SK-N-MC (cell line): Measurements from ENCODE around the gene FGFBP3.
A peak's percentile ranks its signal among the peaks of the same experiment; 100 is the strongest.

Experiments
- DNase-seq: peaks from one replicate; pipeline ENCODE4 v3.0.0-alpha.2; 2011; ENCODE audit warnings: low read depth, low spot score
- H3K27ac ChIP-seq: fragments of 200-600 bp; sonication (generic); 2 replicates; pipeline ENCODE4 v1.5.1; 2016; ENCODE audit warnings: mixed run types
- H3K36me3 ChIP-seq: fragments of 200-600 bp; sonication (generic); 2 replicates; pipeline ENCODE4 v1.6.1; 2017; ENCODE audit warnings: antibody characterized with exemption, low read length, mixed read lengths; ENCODE audit not compliant: insufficient read depth
- H3K4me3 ChIP-seq: fragments of 200-600 bp; sonication (generic); 2 replicates; pipeline ENCODE4 v1.5.1; 2016
- H3K9ac ChIP-seq: fragments of 200-600 bp; sonication (generic); 2 replicates; pipeline ENCODE4 v1.8.0; 2017; ENCODE audit warnings: mixed run types, mixed read lengths; ENCODE audit not compliant: insufficient read length
- H3K9me3 ChIP-seq: fragments of 200-600 bp; sonication (generic); 2 replicates; pipeline ENCODE4 v1.6.1; 2017; ENCODE audit warnings: low read depth, mild to moderate bottlenecking, antibody characterized with exemption, low read length, moderate library complexity, mixed read lengths
- EZH2 ChIP-seq: fragments of 200-600 bp; sonication (generic); IDR thresholded peaks from one replicate; pipeline ENCODE4 v1.6.1; 2017; ENCODE audit warnings: antibody characterized with exemption
- FOXP2 ChIP-seq: optimal IDR thresholded peaks from 2 replicates; pipeline ENCODE3; 2011; ENCODE audit warnings: mild to moderate bottlenecking, moderate library complexity; ENCODE audit not compliant: insufficient read depth; ENCODE audit errors: extremely low read length, control extremely low read depth
- POLR2AphosphoS5 ChIP-seq: IDR thresholded peaks from 2 replicates; pipeline ENCODE4 v1.6.1; 2012; ENCODE audit warnings: mild to moderate bottlenecking, low read depth, low read length, borderline replicate concordance

Gene FGFBP3

DNA sequence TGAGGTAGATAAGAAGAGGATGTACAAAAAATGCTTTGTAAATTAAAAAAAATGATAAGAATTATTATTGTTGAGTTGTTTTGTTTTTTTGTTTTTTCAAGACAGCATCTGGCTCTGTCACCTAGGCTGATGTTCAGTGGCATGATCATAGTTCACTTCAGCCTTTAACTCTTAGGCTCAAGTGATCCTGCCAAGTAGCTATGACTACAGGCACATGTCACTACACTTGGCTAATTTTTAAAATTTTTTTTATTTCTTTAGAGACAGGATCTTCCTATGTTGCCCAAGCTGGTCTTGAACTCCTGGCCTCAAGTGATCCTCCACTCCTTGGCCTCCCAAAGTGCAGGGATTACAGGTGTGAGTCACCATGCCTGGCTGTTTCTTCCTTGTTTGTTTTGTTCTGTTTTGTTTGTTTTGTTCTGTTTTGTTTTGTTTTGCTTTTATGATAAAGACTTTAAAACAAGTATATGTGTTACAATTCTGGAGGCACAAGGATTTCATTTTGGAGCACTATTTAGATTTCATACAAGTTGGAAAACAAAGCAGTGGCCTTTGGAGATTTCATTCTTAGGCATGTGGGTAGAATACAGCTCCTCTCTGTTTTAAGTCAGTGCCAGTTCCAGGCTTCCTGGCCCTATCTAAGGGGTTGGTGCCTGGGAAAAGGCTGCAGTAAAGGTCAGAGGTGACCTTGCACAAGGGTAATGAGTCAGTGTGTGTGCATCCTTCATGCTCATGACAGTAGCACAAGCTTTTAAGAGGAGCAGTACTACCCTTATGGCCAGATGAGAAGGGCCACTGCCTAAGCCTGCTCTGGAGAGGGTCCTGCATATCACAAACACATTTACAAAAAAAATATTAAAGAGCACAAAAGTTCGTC lies 17.9 kb downstream of the FGFBP3 start:
- TF ChIP-seq FOXP2 (no peak), EZH2 (no peak), POLR2AphosphoS5 (no peak)
- Histone ChIP-seq H3K4me3 (no peak overlapping the region), H3K27ac (no peak overlapping the region), H3K9me3 (no peaks in the 10 kb centered on the region), H3K9ac (no peak overlapping the region), H3K36me3 (no peaks in the 10 kb centered on the region)
- DNase-seq = no peak

DNA sequence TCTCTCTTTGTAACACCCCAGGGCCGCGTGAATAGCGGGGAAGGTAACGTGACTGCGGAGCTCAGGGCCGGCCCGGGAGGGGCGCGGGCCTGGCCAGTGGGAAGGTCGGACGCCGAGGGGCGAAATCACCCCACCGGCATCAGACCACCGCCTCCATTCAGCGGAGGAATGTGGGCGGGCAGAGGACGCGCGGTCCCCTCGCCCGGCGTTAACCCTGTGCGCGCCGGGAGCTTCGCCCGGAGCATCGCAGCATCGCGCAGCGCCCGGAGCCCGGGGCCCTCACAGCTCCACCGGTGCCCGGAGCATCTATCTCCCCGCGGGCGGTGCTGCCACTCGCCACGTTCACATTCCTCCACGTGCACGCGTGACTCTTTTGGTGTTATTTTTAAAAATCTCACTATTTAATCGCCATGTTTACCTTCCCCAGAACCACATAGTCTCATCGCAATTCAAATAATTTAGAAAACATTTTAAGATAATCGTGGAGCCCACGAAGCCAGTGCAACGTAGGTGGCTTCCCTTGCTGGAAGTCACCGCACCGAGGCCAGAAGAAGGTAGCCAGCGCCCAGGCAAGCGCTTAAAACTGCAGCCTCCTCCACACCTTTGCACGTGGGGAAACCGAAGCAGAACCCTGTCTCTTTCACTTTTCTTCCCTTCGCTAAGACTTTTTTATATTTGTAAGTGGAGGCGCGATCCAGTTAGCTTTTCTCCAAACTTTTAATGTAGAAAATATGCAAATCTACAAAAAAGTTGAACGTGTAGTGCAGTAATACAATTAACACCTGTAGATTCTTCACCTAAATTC lies 21.8 kb downstream of the FGFBP3 start:
- Histone ChIP-seq H3K27ac (no peak overlapping the region), H3K9ac (no peak overlapping the region), H3K36me3 (no peaks in the 10 kb centered on the region), H3K9me3 (no peaks in the 10 kb centered on the region), H3K4me3 (no peak overlapping the region)
- no peak for DNase-seq
- no peak for TF ChIP-seq EZH2
- TF ChIP-seq FOXP2 = no peak
- TF ChIP-seq POLR2AphosphoS5 = no peak

DNA sequence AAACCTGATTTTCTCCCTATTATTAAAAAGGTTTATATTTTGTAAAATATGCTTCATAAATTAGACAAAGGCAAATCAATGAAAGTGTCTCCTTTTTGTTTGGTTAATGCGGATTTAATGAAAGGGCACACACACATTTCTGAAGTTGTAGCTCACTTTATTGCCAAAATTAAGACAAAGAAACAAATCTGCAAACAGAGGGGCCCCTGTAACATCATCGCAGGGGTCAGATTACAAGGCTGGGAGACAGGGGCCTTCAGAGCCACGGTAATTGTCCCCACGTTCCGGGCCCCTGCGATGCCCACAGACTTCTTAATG lies 22.4 kb downstream of the FGFBP3 start:
- H3K9ac ChIP-seq = no peak overlapping the region
- TF ChIP-seq EZH2 (no peak), FOXP2 (no peak)
- H3K27ac ChIP-seq = no peak overlapping the region
- no peaks in the 10 kb centered on the region for H3K36me3 ChIP-seq
- no peaks in the 10 kb centered on the region for H3K9me3 ChIP-seq
- H3K4me3 ChIP-seq = no peak overlapping the region
- DNase-seq = no peak

DNA sequence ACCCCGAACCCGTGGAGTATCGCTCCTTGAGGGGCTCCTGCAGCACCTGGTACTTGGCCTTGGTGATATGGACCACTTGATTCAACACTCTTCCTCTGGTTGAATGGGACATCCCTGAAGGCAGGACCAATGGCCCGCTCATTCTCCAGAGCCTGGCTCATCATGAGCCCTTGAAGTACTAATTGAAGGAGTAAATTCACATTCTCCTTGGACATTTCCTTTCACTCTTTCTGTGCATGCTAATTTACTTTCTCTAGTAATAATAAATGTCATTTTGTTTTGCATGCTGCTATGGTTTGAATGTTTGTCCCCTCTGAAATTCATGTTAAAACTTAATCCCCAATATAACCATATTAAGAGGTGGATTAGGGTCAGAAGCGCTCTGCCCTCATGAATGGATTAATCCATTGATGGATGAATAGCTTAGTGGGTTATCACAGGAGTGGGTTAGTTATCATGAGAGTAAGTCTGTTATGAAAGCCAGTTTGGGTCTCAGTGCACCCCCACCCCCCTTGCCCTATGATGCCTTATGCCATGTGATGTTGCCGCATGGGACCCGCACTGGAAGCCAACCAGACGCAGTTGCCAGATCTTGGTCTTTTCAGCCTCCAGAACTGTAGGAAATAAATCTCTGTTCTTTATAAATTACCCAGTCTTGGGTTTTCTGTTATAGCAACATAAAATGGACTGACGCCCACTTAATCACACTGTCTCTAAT lies 23.8 kb downstream of the FGFBP3 start:
- Histone ChIP-seq H3K36me3 (no peaks in the 10 kb centered on the region), H3K27ac (no peak overlapping the region), H3K9ac (no peak overlapping the region), H3K9me3 (no peaks in the 10 kb centered on the region), H3K4me3 (no peak overlapping the region)
- DNase-seq = no peak
- TF ChIP-seq EZH2 (no peak), FOXP2 (no peak), POLR2AphosphoS5 (no peak)

DNA sequence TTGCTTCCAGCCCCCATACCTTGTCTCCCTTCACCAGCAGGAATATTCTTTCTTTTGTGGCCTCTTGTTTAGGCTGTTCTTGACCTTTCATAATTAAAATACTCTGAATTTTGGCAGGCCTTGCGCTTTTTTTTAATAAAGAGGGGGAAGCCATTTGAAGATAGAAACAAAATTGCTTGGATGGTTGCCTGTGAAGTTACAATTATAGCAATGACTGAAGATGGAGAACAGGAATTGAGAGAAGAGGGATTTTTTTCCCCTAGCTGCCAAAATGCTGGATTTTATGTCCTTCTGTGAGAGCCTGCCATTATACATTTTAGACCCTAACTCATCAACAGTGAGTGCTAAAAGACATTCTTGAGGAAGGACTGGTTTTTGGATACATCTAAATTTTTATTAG lies 24.8 kb downstream of the FGFBP3 start:
- H3K36me3 ChIP-seq = no peaks in the 10 kb centered on the region
- H3K4me3 ChIP-seq = 0 out of 2 replicates have a peak overlapping the region, but pooled peaks have one; percentile 30
- TF ChIP-seq EZH2 = no peak
- no peak for TF ChIP-seq FOXP2
- TF ChIP-seq POLR2AphosphoS5 = no peak
- no peak for DNase-seq
- no peaks in the 10 kb centered on the region for H3K9me3 ChIP-seq
- H3K9ac ChIP-seq = no peak overlapping the region
- H3K27ac ChIP-seq = no peak overlapping the region

GRCh38 chr10:91883549-91884444 lies 25.5 kb downstream of the FGFBP3 start:
- no peak overlapping the region for H3K9ac ChIP-seq
- no peak for TF ChIP-seq POLR2AphosphoS5
- no peak for TF ChIP-seq EZH2
- TF ChIP-seq FOXP2 = no peak
- peak overlapping the region; percentile 30; the same call in 1 of the 2 replicates for H3K4me3 ChIP-seq
- no peaks in the 10 kb centered on the region for H3K36me3 ChIP-seq
- no peaks in the 10 kb centered on the region for H3K9me3 ChIP-seq
- H3K27ac ChIP-seq = no peak overlapping the region
- DNase-seq = no peak

DNA sequence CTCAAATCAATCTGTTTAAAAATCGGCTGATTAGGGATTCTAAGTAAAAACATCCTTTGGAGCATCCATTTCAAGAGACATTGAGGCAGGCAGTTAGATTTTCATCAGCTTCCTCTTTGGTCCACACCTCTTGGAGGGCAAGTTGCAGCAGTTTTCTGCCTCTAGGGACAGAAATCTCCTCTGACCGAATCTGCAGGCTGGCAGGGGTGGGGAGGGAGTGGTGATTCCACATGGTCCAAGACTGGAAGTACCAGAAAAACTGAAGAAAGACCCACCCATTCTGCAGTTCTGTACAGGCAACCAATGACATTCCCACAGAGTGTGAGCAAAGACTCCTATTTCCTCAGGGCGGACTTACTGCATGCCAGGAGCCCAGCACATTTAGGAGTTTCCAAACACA lies 29.0 kb downstream of the FGFBP3 start:
- no peak overlapping the region for H3K9ac ChIP-seq
- H3K9me3 ChIP-seq = no peaks in the 10 kb centered on the region
- no peak overlapping the region for H3K27ac ChIP-seq
- H3K4me3 ChIP-seq = no peak overlapping the region
- DNase-seq = no peak
- no peak for TF ChIP-seq EZH2
- TF ChIP-seq POLR2AphosphoS5 = no peak
- TF ChIP-seq FOXP2 = no peak
- no peaks in the 10 kb centered on the region for H3K36me3 ChIP-seq
